Ovary (tissue), 3 donors: ENCODE results near the gene PSENEN.

Experiments used
- EP300 ChIP-seq: sonication (generic); formaldehyde crosslinking; IDR thresholded peaks from one replicate; pipeline ENCODE4 v1.6.1; 2017; ENCODE audit warnings: antibody characterized with exemption
- POLR2A ChIP-seq: fragments of 450-650 bp; IDR thresholded peaks from one replicate; pipeline ENCODE4 v1.6.1; 2017; ENCODE audit warnings: antibody characterized with exemption, mild to moderate bottlenecking, moderate library complexity
- TF ChIP-seq, protein P1 (sequence below), 3 donors: fragments of 450-650 bp in 2 of 3; fragments of 200-600 bp in 1 of 3; IDR thresholded peaks; one replicate each; pipeline versions ENCODE4 v1.5.1 to v1.8.0; 2016 to 2022; ENCODE audit warnings: antibody characterized with exemption in 3 of 3, mild to moderate bottlenecking in 1 of 3
- donor health status: DM: no; HTN: no; CAD: no.

DNA sequence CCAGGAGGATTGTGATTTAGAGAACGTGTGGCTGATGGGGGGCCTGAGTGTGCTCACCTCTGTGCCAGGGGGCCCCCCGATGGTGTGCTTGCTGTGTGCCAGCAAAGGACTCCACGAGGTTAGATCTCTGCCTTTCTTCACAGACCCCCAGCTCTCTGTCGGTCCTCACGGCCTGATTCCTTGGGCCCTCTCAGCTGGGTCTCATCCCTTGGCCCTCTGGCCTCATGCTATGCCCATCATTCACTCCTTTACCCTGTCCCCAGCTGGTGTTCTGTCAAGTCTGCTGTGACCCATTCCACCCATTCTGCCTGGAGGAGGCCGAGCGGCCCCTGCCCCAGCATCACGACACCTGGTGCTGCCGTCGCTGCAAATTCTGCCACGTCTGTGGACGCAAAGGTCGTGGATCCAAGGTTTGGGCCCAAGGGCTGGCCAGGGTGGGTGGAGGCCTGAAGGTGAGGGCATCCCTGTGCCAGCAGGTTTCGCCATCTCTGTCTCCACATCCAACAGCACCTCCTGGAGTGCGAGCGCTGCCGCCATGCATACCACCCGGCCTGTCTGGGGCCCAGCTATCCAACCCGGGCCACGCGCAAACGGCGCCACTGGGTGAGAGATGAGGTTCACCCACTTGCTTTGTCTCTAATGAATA lies 20.1 kb upstream of the PSENEN start:
- TF ChIP-seq, protein P1, sequence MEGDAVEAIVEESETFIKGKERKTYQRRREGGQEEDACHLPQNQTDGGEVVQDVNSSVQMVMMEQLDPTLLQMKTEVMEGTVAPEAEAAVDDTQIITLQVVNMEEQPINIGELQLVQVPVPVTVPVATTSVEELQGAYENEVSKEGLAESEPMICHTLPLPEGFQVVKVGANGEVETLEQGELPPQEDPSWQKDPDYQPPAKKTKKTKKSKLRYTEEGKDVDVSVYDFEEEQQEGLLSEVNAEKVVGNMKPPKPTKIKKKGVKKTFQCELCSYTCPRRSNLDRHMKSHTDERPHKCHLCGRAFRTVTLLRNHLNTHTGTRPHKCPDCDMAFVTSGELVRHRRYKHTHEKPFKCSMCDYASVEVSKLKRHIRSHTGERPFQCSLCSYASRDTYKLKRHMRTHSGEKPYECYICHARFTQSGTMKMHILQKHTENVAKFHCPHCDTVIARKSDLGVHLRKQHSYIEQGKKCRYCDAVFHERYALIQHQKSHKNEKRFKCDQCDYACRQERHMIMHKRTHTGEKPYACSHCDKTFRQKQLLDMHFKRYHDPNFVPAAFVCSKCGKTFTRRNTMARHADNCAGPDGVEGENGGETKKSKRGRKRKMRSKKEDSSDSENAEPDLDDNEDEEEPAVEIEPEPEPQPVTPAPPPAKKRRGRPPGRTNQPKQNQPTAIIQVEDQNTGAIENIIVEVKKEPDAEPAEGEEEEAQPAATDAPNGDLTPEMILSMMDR (IDR thresholded peaks at IDR 0.05) = no peak
- TF ChIP-seq POLR2A = no peak
- TF ChIP-seq EP300 = no peak
